ENCODE data around the gene VEZT. TPM values are rescaled to one million over a fixed set of nuclear protein-coding genes. Genes with fewer than 3 reads are reported as not detected.

Gene VEZT
- total RNA-seq, 2 experiments from 2014 or later = 57.7 to 77.1 TPM

GRCh38 chr12:95178136-95178535, 39.5 kb upstream of the VEZT start:
- Histone ChIP-seq H3K27ac (ENCODE audit: low read depth, low read length, poor library complexity, severe bottlenecking) (no peak overlapping the region), H3K4me2 (ENCODE audit: low read length) (no peak overlapping the region), H3K36me3 (ENCODE audit: insufficient read depth, low read length) (no peaks in the 10 kb centered on the region; the same call in 1 of the 2 replicates), H3K4me1 (ENCODE audit: insufficient read depth, low read length, poor library complexity, severe bottlenecking) (peaks cover 3% of the 10 kb centered on the region), H3K4me3 (ENCODE audit: low read depth, low read length, poor library complexity, severe bottlenecking) (no peak overlapping the region), H3K9me3 (ENCODE audit: low read length) (no peaks in the 10 kb centered on the region), H3K9me2 (ENCODE audit: insufficient read depth, low read length) (no peaks in the 10 kb centered on the region), H4K20me1 (ENCODE audit: insufficient read depth, low read length) (no peaks in the 10 kb centered on the region), H2AFZ (ENCODE audit: low read length) (no peak overlapping the region), H3K79me2 (ENCODE audit: insufficient read depth, low read depth, low read length) (no peaks in the 10 kb centered on the region)
- DNase-seq (ENCODE audit: low spot score) = no peak
- POLR2A ChIA-PET = interaction anchor here (0.6 kb wide), 1 partner anchor 1587 kb away, joined by 3 read pairs; no protein-coding TSS in a partner anchor
- CTCF ChIA-PET (ENCODE audit: unreplicated experiment) = no interaction called here
- no TSS peak for BruUV-seq (replicated peaks)
- intact Hi-C loops (cut with micrococcal nuclease; ENCODE audit: unreplicated experiment) = no loop called here
- no peak for TF ChIP-seq CTCF (conservative IDR thresholded peaks at IDR 0.05; ENCODE audit: low read length)
- TF ChIP-seq EZH2phosphoT487 (IDR thresholded peaks at IDR 0.05; ENCODE audit: borderline replicate concordance, low read depth, low read length) = no peak

GRCh38 chr12:95179011-95179410, 38.6 kb upstream of the VEZT start:
- Histone ChIP-seq H4K20me1 (ENCODE audit: insufficient read depth, low read length) (no peaks in the 10 kb centered on the region), H3K27ac (ENCODE audit: low read depth, low read length, poor library complexity, severe bottlenecking) (no peak overlapping the region), H3K4me3 (ENCODE audit: low read depth, low read length, poor library complexity, severe bottlenecking) (no peak overlapping the region), H2AFZ (ENCODE audit: low read length) (no peak overlapping the region), H3K4me2 (ENCODE audit: low read length) (no peak overlapping the region), H3K36me3 (ENCODE audit: insufficient read depth, low read length) (no peaks in the 10 kb centered on the region; the same call in 1 of the 2 replicates), H3K79me2 (ENCODE audit: insufficient read depth, low read depth, low read length) (no peaks in the 10 kb centered on the region), H3K9me2 (ENCODE audit: insufficient read depth, low read length) (no peaks in the 10 kb centered on the region), H3K4me1 (ENCODE audit: insufficient read depth, low read length, poor library complexity, severe bottlenecking) (peaks cover 3% of the 10 kb centered on the region), H3K9me3 (ENCODE audit: low read length) (no peaks in the 10 kb centered on the region)
- BruUV-seq (replicated peaks) = no TSS peak
- DNase-seq (ENCODE audit: low spot score) = no peak
- POLR2A ChIA-PET = interaction anchor here (0.6 kb wide), 1 partner anchor 1588 kb away, joined by 3 read pairs; no protein-coding TSS in a partner anchor
- CTCF ChIA-PET (ENCODE audit: unreplicated experiment) = no interaction called here
- no peak for TF ChIP-seq EZH2phosphoT487 (IDR thresholded peaks at IDR 0.05; ENCODE audit: borderline replicate concordance, low read depth, low read length)
- TF ChIP-seq CTCF (conservative IDR thresholded peaks at IDR 0.05; ENCODE audit: low read length) = no peak
- intact Hi-C loops (cut with micrococcal nuclease; ENCODE audit: unreplicated experiment) = no loop called here

- Histone ChIP-seq H3K9me2 (ENCODE audit: insufficient read depth, low read length) (no peaks in the 10 kb centered on the region), H3K4me3 (ENCODE audit: low read depth, low read length, poor library complexity, severe bottlenecking) (no peak overlapping the region), H3K79me2 (ENCODE audit: insufficient read depth, low read depth, low read length) (no peaks in the 10 kb centered on the region), H4K20me1 (ENCODE audit: insufficient read depth, low read length) (no peaks in the 10 kb centered on the region), H3K4me1 (ENCODE audit: insufficient read depth, low read length, poor library complexity, severe bottlenecking) (peaks cover 3% of the 10 kb centered on the region), H2AFZ (ENCODE audit: low read length) (no peak overlapping the region), H3K4me2 (ENCODE audit: low read length) (no peak overlapping the region), H3K36me3 (ENCODE audit: insufficient read depth, low read length) (peaks cover 5% of the 10 kb centered on the region), H3K27ac (ENCODE audit: low read depth, low read length, poor library complexity, severe bottlenecking) (no peak overlapping the region), H3K9me3 (ENCODE audit: low read length) (no peaks in the 10 kb centered on the region)
- TF ChIP-seq CTCF (conservative IDR thresholded peaks at IDR 0.05; ENCODE audit: low read length) (no peak), EZH2phosphoT487 (IDR thresholded peaks at IDR 0.05; ENCODE audit: borderline replicate concordance, low read depth, low read length) (no peak)
- no TSS peak for BruUV-seq (replicated peaks)
- DNase-seq (ENCODE audit: low spot score) = no peak
- CTCF ChIA-PET (ENCODE audit: unreplicated experiment) = no interaction called here
- intact Hi-C loops (cut with micrococcal nuclease; ENCODE audit: unreplicated experiment) = no loop called here
- POLR2A ChIA-PET = interaction anchor here (0.7 to 1.3 kb wide), 5 partner anchors 9 to 120 kb away, joined by 3 to 4 read pairs (median 3); no protein-coding TSS in a partner anchor
These were observed 36.5 kb upstream of the VEZT start for GRCh38 chr12:95181103-95181502.

Data from OCI-LY7 (cell line).